Suppressor macrophage treated with lipopolysaccharide for 4 hours (primary cell): Measurements from ENCODE around the gene SLC8A1.

Experiments used
- DNase-seq: peaks from one replicate; pipeline ENCODE4 v3.0.0-alpha.2; 2020

Gene SLC8A1

GRCh38 chr2:40457837-40458236 is 5.9 kb upstream of the SLC8A1 start:
- peak; percentile 59 for DNase-seq

DNA sequence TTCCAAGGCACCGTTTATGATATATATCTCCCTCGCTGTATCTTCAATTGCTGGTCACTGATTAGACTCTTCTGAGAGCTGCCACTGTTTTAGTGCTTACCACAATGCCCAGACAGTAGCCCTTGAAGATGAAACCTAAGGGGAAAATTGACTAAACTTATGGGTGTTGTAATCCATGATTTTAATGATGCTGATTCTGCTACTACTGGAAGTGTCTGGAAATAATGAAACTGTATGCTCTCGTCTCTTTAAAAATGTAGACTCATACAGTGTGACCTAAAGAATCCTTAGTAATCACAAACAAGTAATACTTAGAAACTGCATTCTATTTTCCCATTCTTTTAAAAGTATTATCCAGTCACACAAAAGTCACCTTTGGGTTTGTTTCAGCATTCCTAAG is 5.5 kb upstream of the SLC8A1 start:
- DNase-seq = peak; percentile 82

- DNase-seq = no peak
These were observed 5.0 kb upstream of the SLC8A1 start for GRCh38 chr2:40456926-40457325.

GRCh38 chr2:40455661-40456060 is 3.8 kb upstream of the SLC8A1 start:
- DNase-seq = peak; percentile 92

DNA sequence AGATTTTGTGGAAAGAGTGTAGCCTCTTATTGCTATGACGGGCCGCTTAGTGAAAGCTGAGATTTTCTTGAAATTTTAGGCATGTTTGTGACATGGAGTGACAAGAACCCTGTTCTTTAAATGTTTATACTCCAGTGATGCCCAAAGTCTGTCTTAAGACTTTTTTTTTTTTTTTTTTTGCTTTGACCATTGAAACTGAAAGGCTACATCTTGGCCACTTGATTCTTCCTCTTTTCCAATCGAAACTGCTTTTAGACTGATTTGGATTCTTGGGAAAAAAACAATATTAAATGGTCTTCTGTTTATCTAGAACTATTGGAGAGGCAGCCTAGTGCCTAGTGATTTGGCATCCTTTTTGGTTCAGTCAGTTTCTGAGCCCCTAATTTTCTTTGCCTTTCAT is 2.4 kb upstream of the SLC8A1 start:
- peak; percentile 69 for DNase-seq

- DNase-seq = no peak
These were observed 896 bp upstream of the SLC8A1 start for GRCh38 chr2:40452786-40453185.

DNA sequence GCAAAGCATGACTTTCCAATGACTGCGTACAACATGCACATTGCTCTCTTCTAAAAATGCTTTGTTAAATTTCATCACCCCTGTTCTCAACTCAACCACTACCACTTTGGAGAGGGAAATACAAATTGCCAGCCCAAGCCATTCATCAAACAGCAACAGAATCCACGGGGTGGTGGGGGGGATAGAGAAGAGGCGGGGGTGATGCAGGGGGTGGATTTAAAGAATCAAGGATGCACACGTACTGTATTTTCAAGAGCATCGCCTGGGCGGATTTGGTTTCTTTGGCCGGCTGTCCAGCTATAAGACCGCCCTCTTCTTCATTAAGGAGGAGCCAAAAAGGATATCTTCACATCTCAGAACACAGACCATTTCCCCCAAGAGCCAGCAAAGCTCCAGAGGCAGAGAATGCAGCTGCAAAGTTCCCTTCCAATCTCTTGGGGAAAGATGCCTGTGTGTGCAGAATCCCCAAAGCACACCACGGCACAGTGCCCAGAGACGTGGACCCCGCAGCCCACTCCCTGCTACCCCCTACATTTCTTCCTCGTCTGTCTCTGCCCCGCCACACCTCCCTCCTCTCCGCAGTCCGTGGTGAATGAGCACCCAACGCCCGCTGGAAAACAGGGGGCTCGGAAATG is 977 bp downstream of the SLC8A1 start:
- DNase-seq = peak; percentile 82

DNA sequence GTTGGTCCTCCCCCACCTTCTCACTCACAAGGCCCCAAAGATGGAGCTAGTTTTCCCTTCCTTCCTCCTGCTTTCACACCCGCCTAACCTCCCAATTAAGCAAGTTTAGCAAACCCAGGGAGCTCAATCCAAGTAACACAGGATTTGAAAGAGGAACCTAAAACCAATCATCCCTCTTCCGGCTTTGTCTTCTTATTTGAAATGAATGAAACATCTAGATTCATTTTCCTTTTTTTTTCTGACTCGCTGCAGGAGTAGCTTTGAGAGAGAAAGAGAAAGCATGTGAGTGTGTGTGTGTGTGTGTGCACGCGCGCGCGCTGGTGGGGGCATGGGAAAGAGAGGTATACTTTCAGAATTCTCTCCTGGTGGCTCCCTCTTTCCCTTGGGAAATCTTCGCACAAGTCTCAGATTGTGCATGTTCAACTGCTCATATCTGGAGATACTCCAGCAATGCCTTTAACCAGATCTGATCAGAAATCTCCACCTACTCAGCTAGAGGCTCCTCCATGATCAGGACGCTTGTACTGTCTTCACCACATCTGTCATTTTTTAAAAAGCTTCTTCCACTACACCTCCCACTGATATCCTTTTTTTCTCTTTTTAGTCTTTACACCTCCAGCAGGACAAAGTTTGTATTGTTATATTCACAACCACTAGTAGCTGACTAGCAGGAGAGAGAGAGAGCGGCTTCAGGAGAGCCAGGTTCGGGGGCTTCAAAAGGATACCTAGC is 1.7 kb downstream of the SLC8A1 start:
- DNase-seq = peak; percentile 93

- DNase-seq = peak; percentile 54
These were observed 3.3 kb downstream of the SLC8A1 start for GRCh38 chr2:40448476-40449079.

- no peak for DNase-seq
These were observed 6.4 kb downstream of the SLC8A1 start for GRCh38 chr2:40445467-40445866.

GRCh38 chr2:40440835-40441234 is 11.1 kb downstream of the SLC8A1 start:
- DNase-seq = peak; percentile 63

- no peak for DNase-seq
These were observed 12.4 kb downstream of the SLC8A1 start for GRCh38 chr2:40439473-40439872.

DNA sequence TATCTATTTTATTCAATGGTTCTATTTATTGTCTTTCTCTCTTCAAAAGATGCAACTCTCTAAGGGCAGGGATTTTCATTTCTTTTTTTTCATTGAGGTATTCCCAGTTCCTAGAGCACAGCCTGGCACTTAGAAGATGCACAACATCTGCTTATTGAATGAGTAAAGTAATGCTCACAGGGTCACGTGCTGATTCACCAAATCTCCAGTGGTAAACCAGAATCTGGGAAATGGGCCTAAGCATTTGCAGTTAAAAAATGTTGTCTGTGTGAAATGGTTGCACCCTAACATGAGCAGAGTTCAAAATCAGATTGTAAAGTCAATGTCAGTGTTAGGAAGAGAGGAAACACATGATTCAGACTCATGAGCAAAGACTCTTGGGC is 15.8 kb downstream of the SLC8A1 start:
- DNase-seq = no peak

DNA sequence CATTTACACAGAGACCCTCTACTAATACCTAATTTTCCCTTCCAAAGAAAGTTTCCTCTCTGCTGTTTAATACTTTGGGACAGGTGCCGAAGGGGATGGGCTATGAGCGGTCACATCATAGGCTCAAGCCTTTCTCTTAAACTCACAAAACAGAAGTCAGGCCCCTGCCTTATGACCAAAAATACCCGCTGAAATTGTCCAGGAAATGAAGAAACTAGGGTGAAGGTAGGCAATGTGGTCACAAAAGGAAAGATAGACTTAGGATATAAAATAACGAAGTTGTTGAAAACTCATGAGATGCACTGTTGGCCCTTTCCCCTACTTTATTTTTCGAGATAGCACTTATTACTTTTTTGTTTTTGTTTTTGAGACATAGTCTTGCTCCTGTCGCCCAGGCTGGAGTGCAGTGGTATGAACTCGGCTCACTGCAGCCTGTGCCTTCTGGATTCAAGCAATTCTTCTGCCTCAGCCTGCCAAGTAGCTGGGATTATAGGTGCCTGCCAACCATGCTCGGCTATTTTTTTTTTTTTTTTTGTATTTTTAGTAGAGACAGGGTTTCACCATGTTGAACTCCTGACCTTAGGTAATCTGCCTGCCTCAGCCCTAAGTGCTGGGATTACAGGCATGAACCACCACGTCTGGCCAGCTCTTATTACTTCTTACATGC is 16.3 kb downstream of the SLC8A1 start:
- DNase-seq = no peak

DNA sequence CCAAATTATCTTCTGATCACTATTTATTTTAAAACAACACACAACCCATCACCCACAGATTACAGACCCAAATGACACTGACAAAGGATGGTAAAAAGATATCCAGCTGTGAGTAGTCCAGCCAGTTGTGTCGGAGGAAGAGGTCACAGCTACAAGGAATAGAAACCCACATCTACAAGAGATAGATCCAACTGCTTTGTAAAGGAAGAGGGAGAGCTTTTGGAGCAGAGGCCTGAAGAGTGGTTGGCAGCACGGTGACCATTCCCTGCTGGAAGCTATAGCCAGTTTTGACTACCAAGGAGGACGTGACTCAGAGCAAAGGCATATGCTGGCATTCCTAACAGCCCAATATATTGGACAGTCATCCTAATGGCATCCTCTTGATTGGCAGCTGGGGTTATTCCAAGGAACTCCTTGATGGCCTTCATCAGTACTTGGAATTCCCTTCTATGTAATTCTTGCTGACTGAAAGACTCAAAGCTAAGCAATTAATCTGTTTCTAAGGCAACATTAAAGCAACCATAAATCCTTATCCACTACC is 17.1 kb downstream of the SLC8A1 start:
- no peak for DNase-seq

- DNase-seq = no peak
These were observed 18.2 kb downstream of the SLC8A1 start for GRCh38 chr2:40433736-40434135.

- no peak for DNase-seq
These were observed 18.9 kb downstream of the SLC8A1 start for GRCh38 chr2:40432921-40433483.

GRCh38 chr2:40431600-40431955 is 20.3 kb downstream of the SLC8A1 start:
- peak; percentile 89 for DNase-seq

DNA sequence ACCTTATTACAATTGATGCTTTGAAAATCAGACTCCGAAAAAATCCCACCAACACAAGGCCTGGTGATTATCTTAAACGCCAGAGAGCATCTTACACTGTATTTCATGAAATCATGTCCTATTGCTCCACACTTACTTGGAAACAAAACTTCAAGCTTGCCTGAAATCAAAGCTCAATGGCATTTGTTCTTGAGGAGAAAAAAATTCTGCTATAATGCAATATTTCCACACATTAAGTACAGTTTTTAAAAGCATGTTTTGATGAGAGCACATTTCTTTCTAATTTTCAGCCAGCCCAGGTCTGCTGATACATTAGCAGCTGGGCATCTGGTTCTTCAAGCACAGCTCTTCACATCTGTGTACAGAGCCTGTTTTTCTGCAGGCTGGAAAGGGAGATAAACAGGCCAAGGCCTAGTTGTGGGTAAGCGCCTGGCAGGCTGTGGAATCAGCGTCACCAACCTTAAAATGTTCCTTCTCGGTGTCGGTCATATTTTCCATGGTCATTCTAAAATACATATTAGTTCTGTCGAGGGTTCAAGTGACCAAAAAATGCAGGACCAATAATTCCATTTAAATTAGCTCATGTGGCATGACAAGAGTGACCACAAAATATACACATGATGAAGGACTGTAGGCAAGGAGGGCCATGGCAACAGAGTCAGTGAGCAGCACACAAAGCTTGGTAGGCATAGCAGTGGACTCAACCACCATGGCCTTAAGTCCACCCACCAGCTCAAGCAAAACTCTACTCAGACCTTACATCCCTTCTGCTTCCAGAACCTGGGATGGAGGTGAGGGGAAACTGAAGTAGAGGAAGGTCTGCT is 20.9 kb downstream of the SLC8A1 start:
- no peak for DNase-seq

- peak; percentile 46 for DNase-seq
These were observed 23.5 kb downstream of the SLC8A1 start for GRCh38 chr2:40428439-40428838.

DNA sequence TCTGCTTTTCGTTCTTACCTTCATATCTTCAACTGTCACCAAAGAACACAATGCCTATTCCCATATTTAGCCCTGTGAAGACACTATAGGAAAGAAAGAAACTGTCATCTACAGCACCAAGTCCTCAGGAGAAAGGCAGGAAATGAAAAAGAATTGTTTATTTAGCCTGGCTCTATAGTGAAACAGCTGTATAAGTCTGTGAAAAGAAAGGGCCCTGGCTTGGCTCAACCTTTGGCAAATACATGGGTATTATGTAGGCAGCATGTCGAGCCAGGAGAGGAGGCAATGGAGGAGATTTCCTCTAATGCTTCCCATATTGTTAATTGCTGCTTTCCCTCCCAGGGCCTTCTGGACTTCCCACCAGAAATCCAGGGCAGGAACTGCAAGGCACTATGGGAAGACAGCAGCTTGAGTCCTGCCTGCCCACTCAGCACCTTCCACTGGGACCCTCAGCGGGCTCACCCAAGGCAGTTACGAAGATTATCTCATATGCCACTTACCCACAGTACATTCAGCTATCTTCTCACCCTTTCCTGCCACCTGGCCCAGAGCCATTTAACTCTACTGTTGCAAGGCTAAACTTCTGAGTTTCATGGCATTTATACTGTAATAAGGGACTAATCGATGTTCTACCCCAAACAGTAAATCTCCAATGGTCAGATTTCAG is 30.1 kb downstream of the SLC8A1 start:
- no peak for DNase-seq

DNA sequence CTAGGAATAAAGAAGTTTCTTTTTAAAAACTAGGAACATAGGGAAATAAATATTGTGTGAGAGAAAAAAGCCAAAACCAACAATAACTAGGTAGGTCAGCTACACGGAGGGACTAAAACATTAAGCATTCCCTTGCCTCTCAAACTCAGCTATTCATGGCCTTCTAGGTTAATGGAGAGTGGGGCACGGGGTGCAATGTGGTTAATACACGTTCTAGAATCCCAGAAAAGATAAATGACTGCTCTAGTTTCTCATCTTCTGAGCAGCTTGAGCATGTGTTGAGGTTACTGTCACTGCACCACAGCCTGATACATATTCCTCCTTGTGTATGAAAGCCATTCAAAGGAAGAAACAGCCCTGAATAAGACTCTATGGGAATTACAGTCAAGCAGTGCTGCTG is 31.4 kb downstream of the SLC8A1 start:
- no peak for DNase-seq
